K562 (cell line): Measurements from ENCODE around the gene SUPT20H. TPM values are rescaled to one million over a fixed set of nuclear protein-coding genes. Genes with fewer than 3 reads are reported as not detected.

ENCODE experiments used
- ATAC-seq: fragments of 200-7000 bp; cut with Tn5 transposase; 3 replicates; pipeline ENCODE4 v1.9.1; 2020; ENCODE audit warnings: moderate library complexity
- BruUV-seq: library from RNA; stranded (reverse); fragments of 400-500 nt; replicated peaks from 2 replicates; lab custom pipeline; 2021; lab: Mats Ljungman, UMichigan
- CTCF ChIA-PET: fragments of 300-600 bp; formaldehyde crosslinking; extraction: SDS; loops from one replicate; lab custom pipeline; 2021; ENCODE audit warnings: low intra/inter-chr PET ratio; lab: Yijun Ruan, JAX
- POLR2A ChIA-PET: fragments of 300-600, 350-650 bp; sonication (Branson Sonifier 250); formaldehyde crosslinking; extraction: SDS; loops from one replicate; lab custom pipeline; 2021; ENCODE audit warnings: antibody characterized with exemption, inconsistent platforms; lab: Yijun Ruan, JAX
- DNase-seq, 4 experiments: peaks; one replicate each; pipeline versions ENCODE4 v3.0.0 to v3.0.0-alpha.2; 2011 to 2018; ENCODE audit warnings: low spot score in 3 of 4, mixed read lengths in 3 of 4; ENCODE audit errors: extremely low read depth in 1 of 4
- FAIRE-seq: peaks from 2 replicates; lab custom pipeline; 2011; peaks lifted over from hg19 to GRCh38; lab: Jason Lieb, UNC
- H2AFZ ChIP-seq: 2 replicates; pipeline ENCODE4 v1.6.0; 2011; ENCODE audit warnings: low read depth, low read length, control low read depth, inconsistent platforms
- H3K27ac ChIP-seq: fragments of 200-600 bp; 3 replicates; pipeline ENCODE4 v1.8.0; 2011; ENCODE audit warnings: low read depth, mild to moderate bottlenecking, control low read depth, inconsistent platforms, low read length, moderate library complexity, mixed read lengths; ENCODE audit errors: extremely low read depth
- H3K27me3 ChIP-seq, 2 experiments: fragments of 300-600 bp in 1 of 2; 2 replicates in 1 of 2; 3 replicates in 1 of 2; pipeline versions ENCODE4 v1.6.0 to v1.8.0; 2011; ENCODE audit warnings: inconsistent platforms in 2 of 2, low read length in 2 of 2, mild to moderate bottlenecking in 1 of 2, mixed read lengths in 1 of 2, moderate library complexity in 1 of 2; ENCODE audit not compliant: control insufficient read depth in 2 of 2, insufficient read depth in 2 of 2
- H3K36me3 ChIP-seq: fragments of 300-600 bp; 3 replicates; pipeline ENCODE4 v1.8.0; 2011; ENCODE audit warnings: mild to moderate bottlenecking, low read length, inconsistent platforms; ENCODE audit not compliant: control insufficient read depth, insufficient read depth
- H3K4me1 ChIP-seq, 2 experiments: fragments of 200-600 bp in 1 of 2; replicated peaks in 1 of 2; 2 replicates in 1 of 2; 3 replicates in 1 of 2; pipeline versions ENCODE4 v1.5.1 to v1.8.0; 2011; ENCODE audit warnings: inconsistent platforms in 2 of 2, low read length in 2 of 2, mild to moderate bottlenecking in 1 of 2, mixed read lengths in 1 of 2, moderate library complexity in 1 of 2; ENCODE audit not compliant: control insufficient read depth in 2 of 2, insufficient read depth in 2 of 2
- H3K4me2 ChIP-seq: 2 replicates; pipeline ENCODE4 v1.6.1; 2011; ENCODE audit warnings: low read length, control low read depth, inconsistent platforms, mixed read lengths; ENCODE audit not compliant: insufficient read depth
- H3K4me3 ChIP-seq: fragments of 200-600 bp; sonication (generic), shearing (Covaris generic); 2 replicates; pipeline ENCODE4 v1.5.1; 2016; ENCODE audit warnings: control low read depth, inconsistent platforms
- H3K79me2 ChIP-seq: fragments of 200-600 bp; 3 replicates; pipeline ENCODE4 v1.8.0; 2011; ENCODE audit warnings: low read length, inconsistent platforms; ENCODE audit not compliant: control insufficient read depth, insufficient read depth
- H3K9ac ChIP-seq, 2 experiments: 2 replicates each; pipeline versions ENCODE4 v1.6.0 to v1.6.1; 2011; ENCODE audit warnings: low read depth in 2 of 2, low read length in 2 of 2, control low read depth in 1 of 2, inconsistent platforms in 1 of 2, mild to moderate bottlenecking in 1 of 2, mixed read lengths in 1 of 2; ENCODE audit not compliant: insufficient read depth in 1 of 2
- H3K9me1 ChIP-seq: one replicate; pipeline ENCODE4 v1.6.0; 2011; ENCODE audit warnings: inconsistent platforms, mild to moderate bottlenecking, low read length, moderate library complexity; ENCODE audit not compliant: control insufficient read depth, insufficient read depth
- H3K9me3 ChIP-seq: replicated peaks from 2 replicates; pipeline ENCODE4 v1.5.1; 2011; ENCODE audit warnings: low read depth, low read length, inconsistent platforms; ENCODE audit not compliant: control insufficient read depth, insufficient read depth
- H4K20me1 ChIP-seq: replicated peaks from 2 replicates; pipeline ENCODE4 v1.6.1; 2011; ENCODE audit warnings: low read length, inconsistent platforms, mixed read lengths; ENCODE audit not compliant: control insufficient read depth, insufficient read depth
- EP400 ChIP-seq: fragments of 450-650 bp; IDR thresholded peaks from 2 replicates; pipeline ENCODE4 v1.6.1; 2017; ENCODE audit warnings: antibody characterized with exemption, mild to moderate bottlenecking, moderate library complexity
- HEY1 ChIP-seq: fragments of 250-450 bp; sonication (Bioruptor Pico); IDR thresholded peaks from 2 replicates; pipeline ENCODE4 v1.5.0; 2020; ENCODE audit warnings: mild to moderate bottlenecking, moderate library complexity, borderline replicate concordance
- MYBL2 ChIP-seq, 2 experiments: fragments of 450-650 bp in 1 of 2; sonication (generic) in 1 of 2; formaldehyde crosslinking in 1 of 2; IDR thresholded peaks; 2 replicates each; pipeline versions ENCODE4 v1.6.1 to v1.8.1; 2017 to 2022; ENCODE audit warnings: borderline replicate concordance in 1 of 2, inconsistent platforms in 1 of 2, low read depth in 1 of 2, mild to moderate bottlenecking in 1 of 2, missing genetic modification reagents in 1 of 2, moderate library complexity in 1 of 2
- NFXL1 ChIP-seq: fragments of 450-650 bp; formaldehyde crosslinking; IDR thresholded peaks from 2 replicates; pipeline ENCODE4 v1.4.0; 2021; ENCODE audit warnings: mild to moderate bottlenecking
- POLR2B ChIP-seq: fragments of 450-650 bp; IDR thresholded peaks from 2 replicates; pipeline ENCODE4 v1.6.1; 2018; ENCODE audit warnings: low read depth; ENCODE audit not compliant: partially characterized antibody
- PURB ChIP-seq: sonication (generic); formaldehyde crosslinking; IDR thresholded peaks from 2 replicates; pipeline ENCODE4 v1.9.0; 2021; ENCODE audit warnings: low read depth, mild to moderate bottlenecking, missing genetic modification reagents
- RBM17 ChIP-seq: fragments of 200-400 bp; formaldehyde crosslinking; IDR thresholded peaks from 2 replicates; pipeline ENCODE4 v1.6.1; 2017; ENCODE audit warnings: low read depth, mild to moderate bottlenecking, low read length, borderline replicate concordance
- VEZF1 ChIP-seq: fragments of 200-800 bp; sonication (Bioruptor generic); IDR thresholded peaks from 2 replicates; pipeline ENCODE4 v1.6.1; 2017; ENCODE audit warnings: missing genetic modification characterization, missing compliant biosample characterization
- ZNF12 ChIP-seq: sonication (generic); formaldehyde crosslinking; IDR thresholded peaks from 2 replicates; pipeline ENCODE4 v1.4.0; 2020; ENCODE audit warnings: mild to moderate bottlenecking, missing genetic modification reagents
- WGBS: fragments of 100-300 bp; shearing (Covaris generic); methylation state at CpG from one replicate; pipeline ENCODE4 v1.1.6; 2016; ENCODE audit warnings: low coverage, mixed read lengths; ENCODE audit not compliant: insufficient coverage; ENCODE audit errors: missing lambda C conversion rate; 5-methylcytosine and 5-hydroxymethylcytosine counted together
- in situ Hi-C: fragments of 300-500 bp; cut with MboI; formaldehyde crosslinking; loops from 4 replicates; pipeline ENCODE4 v1.15.0; 2018; ENCODE audit warnings: inconsistent platforms, mixed read lengths
- intact Hi-C: fragments of 100-400 bp; cut with micrococcal nuclease; formaldehyde crosslinking; loops from 2 replicates; pipeline ENCODE4 v1.14.2; 2022
- polyA plus RNA-seq, 8 experiments: library from polyadenylated mRNA; depleted of rRNA in 4 of 8; stranded (reverse) in 5 of 8; unstranded in 3 of 8; fragments of >200 nt; fragmentation: Nextera tagmentation in 2 of 8; fragmentation: Illumina TruSeq in 1 of 8; extraction: Ambion mirVana in 2 of 8; extraction: Trizol in 1 of 8; gene quantifications; 2 replicates each; pipeline versions ENCODE4 v1.2.1 to v1.2.3, GENCODE V29; 2011 to 2014; ENCODE audit warnings: inconsistent platforms in 1 of 8, missing spikeins in 1 of 8
- total RNA-seq, 7 experiments: library from RNA; depleted of rRNA in 6 of 7; stranded (reverse); fragments of >200 nt in 6 of 7; fragmentation: Illumina TruSeq in 2 of 7; extraction: Trizol in 2 of 7; gene quantifications; 2 replicates each; pipeline versions ENCODE4 v1.2.1 to v1.2.3, GENCODE V29; 2011 to 2021; ENCODE audit warnings: low replicate concordance in 1 of 7
- TF ChIP-seq, protein P1 (sequence below), 2 experiments: fragments of 450-650 bp; formaldehyde crosslinking in 1 of 2; IDR thresholded peaks; 2 replicates each; pipeline versions ENCODE4 v1.4.0 to v1.6.1; 2014 to 2020; ENCODE audit warnings: mild to moderate bottlenecking in 2 of 2, borderline replicate concordance in 1 of 2, low read depth in 1 of 2
- TF ChIP-seq, protein P2 (sequence below): sonication (generic); formaldehyde crosslinking; IDR thresholded peaks from 2 replicates; pipeline ENCODE4 v1.8.0; 2022; ENCODE audit warnings: mild to moderate bottlenecking, low read depth, missing genetic modification reagents

Gene SUPT20H
- total and polyA plus RNA-seq, 9 of the 15 experiments (the other 6 are each of a cell fraction or from before 2014, with no cell fraction given): 11.4 to 71.8 (median 31.7) TPM

GRCh38 chr13:37076818-37077217 lies 17.3 kb upstream of the SUPT20H start:
- in situ Hi-C loops (loop anchor here (25.0 kb wide), 1 partner anchor 1810 kb away; no protein-coding TSS in a partner anchor), intact Hi-C loops (loop anchor here (10.0 kb wide), 1 partner anchor 1838 kb away; no protein-coding TSS in a partner anchor)
- Histone ChIP-seq H3K27ac (no peak overlapping the region), H3K27me3 (no peaks in the 10 kb centered on the region), H4K20me1 (no peaks in the 10 kb centered on the region), H2AFZ (no peak overlapping the region), H3K9me1 (no peaks in the 10 kb centered on the region), H3K79me2 (no peaks in the 10 kb centered on the region), H3K9ac (no peak overlapping the region), H3K4me3 (no peak overlapping the region), H3K36me3 (no peaks in the 10 kb centered on the region), H3K4me2 (no peak overlapping the region), H3K4me1 (no peaks in the 10 kb centered on the region), H3K9me3 (no peaks in the 10 kb centered on the region)
- no TSS peak for BruUV-seq
- FAIRE-seq: no peak
- DNase-seq: no peak
- CTCF ChIA-PET: no interaction called here
- POLR2A ChIA-PET: interaction anchor here (0.8 kb wide), 1 partner anchor 623 kb away, joined by 3 read pairs; no protein-coding TSS in a partner anchor
- WGBS: 0% methylated on average over 1 of the region's 2 CpGs
- ATAC-seq: no peak
- TF ChIP-seq MYBL2 (IDR thresholded peaks at IDR 0.05; ENCODE audit: low read depth) (no peak), MYBL2 (CRISPR knock-in tag; IDR thresholded peaks at IDR 0.05; ENCODE audit: borderline replicate concordance) (no peak), VEZF1 (no peak), RBM17 (no peak), NFXL1 (CRISPR knock-in tag) (no peak), EP400 (no peak), POLR2B (no peak), HEY1 (no peak), ZNF12 (CRISPR knock-in tag) (no peak), PURB (CRISPR knock-in tag) (no peak)
- TF ChIP-seq, protein P1, sequence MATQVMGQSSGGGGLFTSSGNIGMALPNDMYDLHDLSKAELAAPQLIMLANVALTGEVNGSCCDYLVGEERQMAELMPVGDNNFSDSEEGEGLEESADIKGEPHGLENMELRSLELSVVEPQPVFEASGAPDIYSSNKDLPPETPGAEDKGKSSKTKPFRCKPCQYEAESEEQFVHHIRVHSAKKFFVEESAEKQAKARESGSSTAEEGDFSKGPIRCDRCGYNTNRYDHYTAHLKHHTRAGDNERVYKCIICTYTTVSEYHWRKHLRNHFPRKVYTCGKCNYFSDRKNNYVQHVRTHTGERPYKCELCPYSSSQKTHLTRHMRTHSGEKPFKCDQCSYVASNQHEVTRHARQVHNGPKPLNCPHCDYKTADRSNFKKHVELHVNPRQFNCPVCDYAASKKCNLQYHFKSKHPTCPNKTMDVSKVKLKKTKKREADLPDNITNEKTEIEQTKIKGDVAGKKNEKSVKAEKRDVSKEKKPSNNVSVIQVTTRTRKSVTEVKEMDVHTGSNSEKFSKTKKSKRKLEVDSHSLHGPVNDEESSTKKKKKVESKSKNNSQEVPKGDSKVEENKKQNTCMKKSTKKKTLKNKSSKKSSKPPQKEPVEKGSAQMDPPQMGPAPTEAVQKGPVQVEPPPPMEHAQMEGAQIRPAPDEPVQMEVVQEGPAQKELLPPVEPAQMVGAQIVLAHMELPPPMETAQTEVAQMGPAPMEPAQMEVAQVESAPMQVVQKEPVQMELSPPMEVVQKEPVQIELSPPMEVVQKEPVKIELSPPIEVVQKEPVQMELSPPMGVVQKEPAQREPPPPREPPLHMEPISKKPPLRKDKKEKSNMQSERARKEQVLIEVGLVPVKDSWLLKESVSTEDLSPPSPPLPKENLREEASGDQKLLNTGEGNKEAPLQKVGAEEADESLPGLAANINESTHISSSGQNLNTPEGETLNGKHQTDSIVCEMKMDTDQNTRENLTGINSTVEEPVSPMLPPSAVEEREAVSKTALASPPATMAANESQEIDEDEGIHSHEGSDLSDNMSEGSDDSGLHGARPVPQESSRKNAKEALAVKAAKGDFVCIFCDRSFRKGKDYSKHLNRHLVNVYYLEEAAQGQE (IDR thresholded peaks at IDR 0.05; ENCODE audit: borderline replicate concordance): no peak
- TF ChIP-seq, protein P1 (CRISPR knock-in tag; IDR thresholded peaks at IDR 0.05; ENCODE audit: low read depth): no peak
- TF ChIP-seq, protein P2, sequence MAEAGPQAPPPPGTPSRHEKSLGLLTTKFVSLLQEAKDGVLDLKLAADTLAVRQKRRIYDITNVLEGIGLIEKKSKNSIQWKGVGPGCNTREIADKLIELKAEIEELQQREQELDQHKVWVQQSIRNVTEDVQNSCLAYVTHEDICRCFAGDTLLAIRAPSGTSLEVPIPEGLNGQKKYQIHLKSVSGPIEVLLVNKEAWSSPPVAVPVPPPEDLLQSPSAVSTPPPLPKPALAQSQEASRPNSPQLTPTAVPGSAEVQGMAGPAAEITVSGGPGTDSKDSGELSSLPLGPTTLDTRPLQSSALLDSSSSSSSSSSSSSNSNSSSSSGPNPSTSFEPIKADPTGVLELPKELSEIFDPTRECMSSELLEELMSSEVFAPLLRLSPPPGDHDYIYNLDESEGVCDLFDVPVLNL (CRISPR knock-in tag): no peak
